GM19043 (cell line): ENCODE data around the gene SF3B4.
A peak's percentile ranks its signal among the peaks of the same experiment; 100 is the strongest.
"Not testable (repeated sequence)": the region's sequence is repeated elsewhere in the genome, so short reads cannot be mapped to it uniquely, and the experiment has no call there.

Experiments
- ATAC-seq: cut with Tn5 transposase; IDR thresholded peaks from one replicate; pipeline ENCODE4 v1.9.1; 2021; ENCODE audit warnings: low read depth; ENCODE audit not compliant: unreplicated experiment

Gene SF3B4

GRCh38 chr1:149888999-149889289 is 38.7 kb downstream of the SF3B4 start:
- ATAC-seq: no peak

- ATAC-seq: no peak
Observed at GRCh38 chr1:149888247-149888998, 39.2 kb downstream of the SF3B4 start.

GRCh38 chr1:149887456-149888246 is 40.0 kb downstream of the SF3B4 start:
- ATAC-seq: peak; percentile 42

GRCh38 chr1:149887196-149887455 is 40.5 kb downstream of the SF3B4 start:
- not testable (repeated sequence) for ATAC-seq

GRCh38 chr1:149886396-149887195 is 41.0 kb downstream of the SF3B4 start:
- ATAC-seq: peak; percentile 43

- not testable (repeated sequence) for ATAC-seq
Observed at GRCh38 chr1:149886121-149886395, 41.5 kb downstream of the SF3B4 start.

GRCh38 chr1:149885339-149886120 is 42.1 kb downstream of the SF3B4 start:
- ATAC-seq: no peak

GRCh38 chr1:149884433-149885338 is 42.9 kb downstream of the SF3B4 start:
- no peak for ATAC-seq

GRCh38 chr1:149883598-149884247 is 43.9 kb downstream of the SF3B4 start:
- no peak for ATAC-seq

- no peak for ATAC-seq
Observed at GRCh38 chr1:149881876-149882275, 45.7 kb downstream of the SF3B4 start.

GRCh38 chr1:149879556-149879955 is 48.0 kb downstream of the SF3B4 start:
- ATAC-seq: no peak

- no peak for ATAC-seq
Observed at GRCh38 chr1:149877211-149877946, 50.2 kb downstream of the SF3B4 start.
